ENCODE data around the gene ZBTB7C. TPM values are rescaled to one million over a fixed set of nuclear protein-coding genes. Genes with fewer than 3 reads are reported as not detected.

The ZBTB7C gene
- total RNA-seq, 3 donors from 2014 or later: 5.6 to 26.5 (median 6.1) TPM

- TF ChIP-seq CTCF (IDR thresholded peaks at IDR 0.05): peak; percentile 38 to 60 (median 51)
- TF ChIP-seq POLR2AphosphoS5 (IDR thresholded peaks at IDR 0.05): no peak
- no peaks in the 10 kb centered on the region for H3K36me3 ChIP-seq
- no peak overlapping the region for H3K4me3 ChIP-seq
- intact Hi-C loops (cut with DNase I; ENCODE audit: low total_unique reads): loop anchor here (10.0 kb wide), 1 partner anchor 302 kb away; no protein-coding TSS in a partner anchor
- no peak for DNase-seq (ENCODE audit: low spot score in 2 of 2)
- no peaks in the 10 kb centered on the region for H3K9me3 ChIP-seq
- H3K4me1 ChIP-seq: peaks cover 4 to 7% of the 10 kb centered on the region in 2 donors
- peak overlapping the region; percentile 36 to 63 for H3K27ac ChIP-seq
- H3K27me3 ChIP-seq: no peaks in the 10 kb centered on the region
Observed at GRCh38 chr18:48336332-48336731, 72.9 kb downstream of the ZBTB7C start.

DNA sequence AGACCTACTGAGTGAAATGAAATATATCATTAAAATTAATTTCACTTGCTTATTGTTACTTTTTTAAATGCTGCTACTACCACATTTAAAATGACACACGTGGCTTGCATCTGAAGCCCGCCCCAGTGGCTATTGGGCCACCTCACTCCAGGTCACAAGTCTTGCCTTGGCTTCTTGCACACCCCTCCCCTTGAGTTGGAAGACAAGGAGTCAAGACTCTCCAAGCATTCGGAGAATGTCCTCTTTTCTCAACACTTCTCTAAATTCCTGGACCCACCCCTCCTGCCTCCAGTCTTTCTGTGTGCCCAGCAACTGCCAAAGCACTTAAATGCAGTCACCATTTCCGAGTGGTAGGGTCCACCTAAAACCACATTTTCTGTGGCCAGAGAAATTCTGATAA lies 73.4 kb downstream of the ZBTB7C start:
- Histone ChIP-seq H3K4me3 (no peak overlapping the region), H3K36me3 (no peaks in the 10 kb centered on the region), H3K27me3 (no peaks in the 10 kb centered on the region), H3K4me1 (peaks cover 0 to 9% of the 10 kb centered on the region in 2 donors), H3K27ac (peak overlapping the region; percentile 36 to 63), H3K9me3 (no peaks in the 10 kb centered on the region)
- TF ChIP-seq CTCF (IDR thresholded peaks at IDR 0.05): no peak
- DNase-seq (ENCODE audit: low spot score in 2 of 2): no peak
- intact Hi-C loops (cut with DNase I; ENCODE audit: low total_unique reads): loop anchor here (10.0 kb wide), 1 partner anchor 301 kb away; no protein-coding TSS in a partner anchor

- Histone ChIP-seq H3K27ac (peak overlapping the region in 1 of 2 donors; percentile 38), H3K4me1 (peaks cover 0 to 4% of the 10 kb centered on the region in 2 donors), H3K4me3 (no peak overlapping the region), H3K9me3 (no peaks in the 10 kb centered on the region), H3K36me3 (no peaks in the 10 kb centered on the region), H3K27me3 (no peaks in the 10 kb centered on the region)
- no peak for TF ChIP-seq POLR2AphosphoS5 (IDR thresholded peaks at IDR 0.05)
- no peak for TF ChIP-seq POLR2A (IDR thresholded peaks at IDR 0.05)
- no peak for TF ChIP-seq CTCF (IDR thresholded peaks at IDR 0.05)
- intact Hi-C loops (cut with DNase I; ENCODE audit: low total_unique reads): loop anchor here (10.0 kb wide), 1 partner anchor 300 kb away; no protein-coding TSS in a partner anchor
- no peak for DNase-seq (ENCODE audit: low spot score in 2 of 2)
Observed at GRCh38 chr18:48334845-48335244, 74.3 kb downstream of the ZBTB7C start.

- H3K4me1 ChIP-seq: peaks cover 0 to 4% of the 10 kb centered on the region in 2 donors
- peak overlapping the region in 1 of 2 donors; percentile 26 for H3K27ac ChIP-seq
- intact Hi-C loops (cut with DNase I; ENCODE audit: low total_unique reads): loop anchor here (10.0 kb wide), 1 partner anchor 299 kb away; no protein-coding TSS in a partner anchor
- DNase-seq (ENCODE audit: low spot score in 2 of 2): peak in 1 of 2 donors; percentile 50
- TF ChIP-seq POLR2AphosphoS5 (IDR thresholded peaks at IDR 0.05): no peak
- no peak for TF ChIP-seq CTCF (IDR thresholded peaks at IDR 0.05)
- TF ChIP-seq POLR2A (IDR thresholded peaks at IDR 0.05): no peak
- no peak overlapping the region for H3K4me3 ChIP-seq
- no peaks in the 10 kb centered on the region for H3K36me3 ChIP-seq
- H3K27me3 ChIP-seq: no peaks in the 10 kb centered on the region
- no peaks in the 10 kb centered on the region for H3K9me3 ChIP-seq
Observed at GRCh38 chr18:48333563-48333962, 75.6 kb downstream of the ZBTB7C start.

DNA sequence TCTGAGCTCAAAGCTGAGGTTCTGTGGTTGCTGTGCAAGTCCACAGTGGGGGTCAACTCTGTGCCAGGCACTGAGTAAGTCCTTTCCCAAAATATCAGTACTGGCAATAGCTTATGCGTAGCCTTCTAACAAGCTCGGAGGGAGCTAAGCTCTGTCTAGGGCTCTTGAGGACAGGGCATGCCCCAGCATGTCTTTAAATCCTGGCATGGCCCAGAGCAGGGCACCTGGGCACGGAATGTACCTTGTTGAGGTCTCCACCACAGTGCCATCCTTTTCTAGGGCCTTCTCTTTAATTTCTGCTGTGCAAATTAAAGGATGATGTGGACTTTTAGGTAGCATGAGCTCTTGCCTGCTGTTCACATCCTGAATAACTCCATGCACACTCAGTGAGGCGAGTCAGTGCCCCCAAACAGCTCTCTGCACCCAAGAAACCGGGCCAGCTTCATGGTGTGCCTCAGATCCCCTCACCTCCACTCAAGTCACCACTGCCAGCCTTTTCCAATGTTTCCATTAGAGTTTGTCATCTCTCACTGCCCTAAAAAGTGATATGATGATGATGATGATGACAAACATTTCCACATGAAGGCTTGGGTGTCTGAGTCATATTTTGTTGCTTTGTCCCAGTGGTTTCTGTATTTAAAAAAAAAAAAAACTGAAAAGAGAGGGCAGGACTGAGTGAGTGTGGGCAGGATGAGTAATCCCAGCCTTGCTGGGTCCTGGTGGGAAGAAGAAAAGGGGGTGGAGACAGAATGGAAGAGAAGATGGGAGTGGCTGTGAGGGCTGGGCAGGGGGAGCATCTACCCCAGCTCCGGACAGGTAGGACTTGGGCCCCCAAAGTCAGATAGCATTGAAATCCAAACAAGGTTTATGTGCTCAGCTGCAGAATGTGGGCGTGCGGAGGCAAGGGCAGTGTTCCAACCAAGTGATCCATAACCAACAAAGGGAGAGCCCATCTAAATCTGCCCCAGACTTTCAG lies 78.9 kb downstream of the ZBTB7C start:
- Histone ChIP-seq H3K9me3 (no peaks in the 10 kb centered on the region), H3K27me3 (no peaks in the 10 kb centered on the region), H3K4me3 (no peak overlapping the region), H3K27ac (peak overlapping the region; percentile 40 to 69), H3K4me1 (peaks cover 0 to 4% of the 10 kb centered on the region in 2 donors), H3K36me3 (no peaks in the 10 kb centered on the region)
- TF ChIP-seq CTCF (IDR thresholded peaks at IDR 0.05) (no peak), POLR2AphosphoS5 (IDR thresholded peaks at IDR 0.05) (peak in 1 of 3 donors; percentile 21)
- intact Hi-C loops (cut with DNase I; ENCODE audit: low total_unique reads): loop anchor here (10.0 kb wide), 1 partner anchor 296 kb away; no protein-coding TSS in a partner anchor
- DNase-seq (ENCODE audit: low spot score in 2 of 2): peak in 1 of 2 donors; percentile 52
